Measurements from ENCODE around the gene PDGFA. TPM values are rescaled to one million over a fixed set of nuclear protein-coding genes. Genes with fewer than 3 reads are reported as not detected.

Gene PDGFA
- total RNA-seq, 1 donor from 2014 or later = 7.6 TPM

- no peak for TF ChIP-seq CTCF (IDR thresholded peaks at IDR 0.05; ENCODE audit: partially characterized antibody, unreplicated experiment)
- peaks cover 2% of the 10 kb centered on the region for H3K27me3 Mint-ChIP-seq (ENCODE audit: unreplicated experiment)
- H3K4me3 Mint-ChIP-seq (ENCODE audit: unreplicated experiment) = no peak overlapping the region
- peaks cover 4% of the 10 kb centered on the region for H3K36me3 Mint-ChIP-seq (ENCODE audit: unreplicated experiment)
- no peak overlapping the region for H3K27ac Mint-ChIP-seq (ENCODE audit: unreplicated experiment)
- DNase-seq = peak; percentile 21
- H3K4me1 Mint-ChIP-seq (ENCODE audit: low read depth, unreplicated experiment) = no peaks in the 10 kb centered on the region
- H3K9me3 Mint-ChIP-seq (ENCODE audit: unreplicated experiment) = peaks cover 6% of the 10 kb centered on the region
Measured at GRCh38 chr7:461453-462172, 58.0 kb downstream of the PDGFA start.

- no peaks in the 10 kb centered on the region for H3K4me1 Mint-ChIP-seq (ENCODE audit: low read depth, unreplicated experiment)
- H3K27me3 Mint-ChIP-seq (ENCODE audit: unreplicated experiment) = peaks cover 2% of the 10 kb centered on the region
- no peak overlapping the region for H3K27ac Mint-ChIP-seq (ENCODE audit: unreplicated experiment)
- peaks cover 4% of the 10 kb centered on the region for H3K36me3 Mint-ChIP-seq (ENCODE audit: unreplicated experiment)
- no peak for TF ChIP-seq CTCF (IDR thresholded peaks at IDR 0.05; ENCODE audit: partially characterized antibody, unreplicated experiment)
- no peak for DNase-seq
- H3K9me3 Mint-ChIP-seq (ENCODE audit: unreplicated experiment) = peaks cover 6% of the 10 kb centered on the region
- H3K4me3 Mint-ChIP-seq (ENCODE audit: unreplicated experiment) = no peak overlapping the region
Measured at GRCh38 chr7:461117-461452, 58.6 kb downstream of the PDGFA start.

GRCh38 chr7:460374-461116 is 59.1 kb downstream of the PDGFA start:
- DNase-seq = peak; percentile 52
- no peak overlapping the region for H3K27ac Mint-ChIP-seq (ENCODE audit: unreplicated experiment)

GRCh38 chr7:459584-460373 is 59.9 kb downstream of the PDGFA start:
- Mint-ChIP-seq H3K9me3 (ENCODE audit: unreplicated experiment) (no peaks in the 10 kb centered on the region), H3K4me1 (ENCODE audit: low read depth, unreplicated experiment) (no peaks in the 10 kb centered on the region), H3K27ac (ENCODE audit: unreplicated experiment) (no peak overlapping the region), H3K27me3 (ENCODE audit: unreplicated experiment) (peaks cover 2% of the 10 kb centered on the region), H3K36me3 (ENCODE audit: unreplicated experiment) (no peaks in the 10 kb centered on the region), H3K4me3 (ENCODE audit: unreplicated experiment) (no peak overlapping the region)
- peak; percentile 5 for DNase-seq
- no peak for TF ChIP-seq CTCF (IDR thresholded peaks at IDR 0.05; ENCODE audit: partially characterized antibody, unreplicated experiment)

More at GRCh38 chr7:460374-461116, 59.1 kb downstream of the PDGFA start:
- H3K27me3 Mint-ChIP-seq (ENCODE audit: unreplicated experiment) = peaks cover 2% of the 10 kb centered on the region
- H3K4me3 Mint-ChIP-seq (ENCODE audit: unreplicated experiment) = no peak overlapping the region
- H3K9me3 Mint-ChIP-seq (ENCODE audit: unreplicated experiment) = peaks cover 2% of the 10 kb centered on the region
- TF ChIP-seq CTCF (IDR thresholded peaks at IDR 0.05; ENCODE audit: partially characterized antibody, unreplicated experiment) = no peak
- H3K36me3 Mint-ChIP-seq (ENCODE audit: unreplicated experiment) = no peaks in the 10 kb centered on the region
- H3K4me1 Mint-ChIP-seq (ENCODE audit: low read depth, unreplicated experiment) = no peaks in the 10 kb centered on the region

Measured in glutamatergic neuron (in vitro differentiated cells).